Epithelial cell of proximal tubule (primary cell): Measurements from ENCODE around the gene ERN2. TPM values are rescaled to one million over a fixed set of nuclear protein-coding genes. Genes with fewer than 3 reads are reported as not detected.

Source experiments
- DNase-seq: peaks from one replicate; pipeline ENCODE4 v3.0.0-alpha.2; 2011; ENCODE audit warnings: low read depth
- H3K4me3 ChIP-seq: 2 replicates; pipeline ENCODE4 v1.5.1; 2011; ENCODE audit warnings: low read depth, mild to moderate bottlenecking, low read length
- total RNA-seq: library from RNA; depleted of rRNA; stranded (reverse); fragments of >200 nt; gene quantifications from 2 replicates; pipeline ENCODE4 v1.2.3, GENCODE V29; 2015
- TF ChIP-seq, protein P1 (sequence below): conservative IDR thresholded peaks from 2 replicates; pipeline ENCODE4 v1.5.1; 2012; ENCODE audit warnings: low read depth, mild to moderate bottlenecking, low read length

ERN2 gene
- total RNA-seq, 1 donor from 2014 or later = 0.35 TPM

DNA sequence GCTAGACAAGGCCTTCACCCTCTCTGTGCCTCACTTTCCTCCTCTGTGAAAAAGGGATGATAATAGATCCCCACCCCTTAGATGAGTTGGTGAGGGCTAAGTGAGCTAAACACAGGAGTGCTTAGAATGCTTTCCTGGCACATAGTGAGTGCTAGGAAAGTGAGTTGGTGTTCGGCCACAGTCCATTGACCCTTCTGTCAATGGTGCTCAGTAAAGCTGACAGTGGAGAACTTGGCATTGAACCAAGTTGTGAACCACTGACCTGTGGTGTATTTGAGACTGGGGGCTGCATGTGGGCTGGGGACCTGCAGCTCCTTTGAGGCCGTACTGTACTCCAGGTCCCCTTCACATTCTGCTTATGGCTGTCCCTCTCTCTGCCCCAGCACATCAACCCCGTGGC is 29.5 kb downstream of the ERN2 start:
- no peak overlapping the region for H3K4me3 ChIP-seq
- DNase-seq = no peak
- TF ChIP-seq, protein P1, sequence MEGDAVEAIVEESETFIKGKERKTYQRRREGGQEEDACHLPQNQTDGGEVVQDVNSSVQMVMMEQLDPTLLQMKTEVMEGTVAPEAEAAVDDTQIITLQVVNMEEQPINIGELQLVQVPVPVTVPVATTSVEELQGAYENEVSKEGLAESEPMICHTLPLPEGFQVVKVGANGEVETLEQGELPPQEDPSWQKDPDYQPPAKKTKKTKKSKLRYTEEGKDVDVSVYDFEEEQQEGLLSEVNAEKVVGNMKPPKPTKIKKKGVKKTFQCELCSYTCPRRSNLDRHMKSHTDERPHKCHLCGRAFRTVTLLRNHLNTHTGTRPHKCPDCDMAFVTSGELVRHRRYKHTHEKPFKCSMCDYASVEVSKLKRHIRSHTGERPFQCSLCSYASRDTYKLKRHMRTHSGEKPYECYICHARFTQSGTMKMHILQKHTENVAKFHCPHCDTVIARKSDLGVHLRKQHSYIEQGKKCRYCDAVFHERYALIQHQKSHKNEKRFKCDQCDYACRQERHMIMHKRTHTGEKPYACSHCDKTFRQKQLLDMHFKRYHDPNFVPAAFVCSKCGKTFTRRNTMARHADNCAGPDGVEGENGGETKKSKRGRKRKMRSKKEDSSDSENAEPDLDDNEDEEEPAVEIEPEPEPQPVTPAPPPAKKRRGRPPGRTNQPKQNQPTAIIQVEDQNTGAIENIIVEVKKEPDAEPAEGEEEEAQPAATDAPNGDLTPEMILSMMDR = no peak

DNA sequence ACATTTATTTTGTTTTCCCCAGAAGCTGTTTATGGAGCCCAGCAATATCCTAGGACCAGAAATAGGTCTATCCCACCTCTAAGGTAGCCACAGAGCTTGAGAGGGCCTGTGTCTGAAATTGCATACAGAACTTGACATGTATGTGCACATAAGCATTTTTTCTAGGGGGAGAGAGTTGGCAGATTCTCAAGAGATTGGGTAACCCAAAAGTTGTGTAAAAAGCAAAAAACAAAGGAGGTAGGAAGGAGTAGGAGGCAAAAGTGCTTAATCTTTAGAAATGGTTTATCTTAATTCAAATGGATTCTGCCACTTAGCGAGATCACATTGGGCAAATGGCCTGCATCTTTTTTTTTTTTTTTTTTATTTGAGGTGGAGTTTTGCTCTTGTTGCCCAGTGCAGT is 30.8 kb downstream of the ERN2 start:
- H3K4me3 ChIP-seq = no peak overlapping the region
- TF ChIP-seq, protein P1 = no peak

DNA sequence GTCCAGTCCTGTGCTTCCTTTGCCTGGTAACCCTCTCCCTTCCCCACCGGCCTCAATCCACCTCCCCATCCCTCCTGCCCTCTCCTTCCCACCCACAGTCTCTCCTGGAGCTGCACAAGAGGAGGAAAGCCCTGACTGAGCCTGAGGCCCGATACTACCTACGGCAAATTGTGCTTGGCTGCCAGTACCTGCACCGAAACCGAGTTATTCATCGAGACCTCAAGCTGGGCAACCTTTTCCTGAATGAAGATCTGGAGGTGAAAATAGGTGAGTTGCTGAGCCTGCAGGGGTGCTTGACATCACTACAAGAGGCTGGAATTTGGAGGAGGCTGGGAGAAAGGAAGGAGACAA is 33.1 kb downstream of the ERN2 start:
- H3K4me3 ChIP-seq = peak overlapping the region; percentile 71
- TF ChIP-seq, protein P1 = no peak
- no peak for DNase-seq

More for the DNA sequence above, 30.8 kb downstream of the ERN2 start:
- DNase-seq = no peak

DNA sequence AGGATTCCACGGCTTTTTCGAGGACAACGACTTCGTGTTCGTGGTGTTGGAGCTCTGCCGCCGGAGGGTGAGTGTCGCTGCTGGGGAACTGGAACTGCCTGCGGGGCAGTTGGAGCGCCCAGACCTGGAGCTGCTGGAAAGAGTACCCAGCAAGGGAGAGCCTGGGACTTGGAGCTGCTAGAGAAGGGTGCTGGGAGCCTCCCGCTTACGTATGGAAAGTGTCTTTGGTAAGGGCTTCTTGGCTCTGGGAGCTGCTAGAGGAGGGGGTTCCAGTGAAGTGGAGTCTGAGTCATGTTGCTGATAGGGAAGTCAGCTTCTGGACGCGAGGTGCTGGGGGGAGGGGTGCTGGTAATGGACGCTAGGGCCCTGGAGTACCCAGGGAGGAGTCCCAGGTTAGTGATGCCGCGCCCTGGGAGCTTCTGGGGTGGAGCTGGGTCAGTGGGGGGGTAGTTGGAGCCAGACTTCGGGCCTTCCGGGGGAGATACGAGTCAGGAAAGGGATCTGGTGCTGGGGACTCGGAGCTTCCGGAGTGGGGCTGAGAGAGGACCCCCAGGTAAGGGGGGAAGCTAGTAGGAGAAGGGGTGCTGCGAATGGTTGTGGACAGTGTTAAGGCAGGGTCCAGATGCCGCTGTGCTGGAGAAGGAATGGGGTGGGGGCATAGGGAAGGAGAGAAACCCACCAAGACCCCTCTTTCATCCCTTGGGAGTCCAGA is 33.6 kb downstream of the ERN2 start:
- no peak for DNase-seq
- TF ChIP-seq, protein P1 = no peak
- H3K4me3 ChIP-seq = peak overlapping the region; percentile 71

DNA sequence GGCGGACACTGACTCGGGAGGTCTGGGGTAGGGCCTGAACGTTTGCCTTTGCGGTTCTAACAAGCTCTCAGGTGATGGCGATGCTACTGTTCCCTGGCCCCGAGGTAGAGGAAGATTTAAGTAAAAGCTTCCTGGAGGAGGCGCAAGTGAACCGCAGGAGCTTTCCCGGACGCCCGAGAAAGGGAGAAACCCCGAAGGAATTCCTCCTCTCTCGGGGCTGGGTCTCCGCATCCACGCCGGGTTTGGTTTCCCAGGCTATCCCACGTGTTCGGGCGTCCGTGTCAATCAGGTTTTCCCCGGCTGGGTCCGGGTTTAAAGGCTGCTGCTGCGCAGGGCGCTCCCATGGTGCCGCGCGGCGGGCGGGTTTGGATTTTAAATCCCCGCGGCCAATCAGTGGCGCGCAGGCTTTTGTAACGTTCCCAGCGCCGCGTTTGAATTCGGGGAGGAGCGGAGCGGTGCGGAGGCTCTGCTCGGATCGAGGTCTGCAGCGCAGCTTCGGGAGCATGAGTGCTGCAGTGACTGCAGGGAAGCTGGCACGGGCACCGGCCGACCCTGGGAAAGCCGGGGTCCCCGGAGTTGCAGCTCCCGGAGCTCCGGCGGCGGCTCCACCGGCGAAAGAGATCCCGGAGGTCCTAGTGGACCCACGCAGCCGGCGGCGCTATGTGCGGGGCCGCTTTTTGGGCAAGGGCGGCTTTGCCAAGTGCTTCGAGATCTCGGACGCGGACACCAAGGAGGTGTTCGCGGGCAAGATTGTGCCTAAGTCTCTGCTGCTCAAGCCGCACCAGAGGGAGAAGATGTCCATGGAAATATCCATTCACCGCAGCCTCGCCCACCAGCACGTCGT is 34.4 kb downstream of the ERN2 start, which contains the start of gene PLK1:
PLK1 (plus strand) TSS at position 460 of the 844 bp plus-strand sequence; CDS start at position 504, 44 bp downstream.
- peak; percentile 31 for DNase-seq
- TF ChIP-seq, protein P1 = peak; percentile 59
- H3K4me3 ChIP-seq = peak within 1 kb of the TSS; percentile 71

DNA sequence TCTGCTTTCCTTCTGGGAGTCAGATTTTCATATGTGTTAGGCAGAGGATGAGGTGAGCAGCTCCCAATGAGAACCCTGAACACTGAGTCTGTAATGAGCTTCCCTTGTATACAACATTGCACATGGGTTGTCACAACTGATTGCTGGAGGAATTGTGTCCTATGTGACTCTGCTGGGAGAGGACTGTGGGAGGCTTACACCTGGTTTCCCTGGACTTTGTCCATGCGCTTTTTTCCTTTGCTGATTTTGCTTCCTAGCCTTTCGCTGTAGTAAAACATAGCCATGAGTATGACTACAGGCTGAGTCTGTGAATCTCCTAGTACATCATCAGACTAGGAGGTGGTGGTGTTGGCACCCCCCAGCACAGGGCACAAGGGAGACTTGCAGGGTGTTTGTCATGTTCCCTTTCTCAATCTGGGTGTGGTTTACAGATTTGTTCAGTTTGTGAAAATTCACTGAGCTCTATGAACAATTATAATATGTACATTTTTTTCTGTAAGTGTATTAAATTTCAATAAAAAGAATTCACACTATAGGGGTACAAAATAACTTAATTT is 36.0 kb downstream of the ERN2 start:
- H3K4me3 ChIP-seq = no peak overlapping the region
- no peak for DNase-seq
- TF ChIP-seq, protein P1 = no peak
